ENCODE data around the gene PEAK3. TPM values are rescaled to one million over a fixed set of nuclear protein-coding genes. Genes with fewer than 3 reads are reported as not detected.

PEAK3 gene
- total and polyA plus RNA-seq, 9 donors: 0.04 to 0.12 (median 0.09) TPM; not detected in 3

DNA sequence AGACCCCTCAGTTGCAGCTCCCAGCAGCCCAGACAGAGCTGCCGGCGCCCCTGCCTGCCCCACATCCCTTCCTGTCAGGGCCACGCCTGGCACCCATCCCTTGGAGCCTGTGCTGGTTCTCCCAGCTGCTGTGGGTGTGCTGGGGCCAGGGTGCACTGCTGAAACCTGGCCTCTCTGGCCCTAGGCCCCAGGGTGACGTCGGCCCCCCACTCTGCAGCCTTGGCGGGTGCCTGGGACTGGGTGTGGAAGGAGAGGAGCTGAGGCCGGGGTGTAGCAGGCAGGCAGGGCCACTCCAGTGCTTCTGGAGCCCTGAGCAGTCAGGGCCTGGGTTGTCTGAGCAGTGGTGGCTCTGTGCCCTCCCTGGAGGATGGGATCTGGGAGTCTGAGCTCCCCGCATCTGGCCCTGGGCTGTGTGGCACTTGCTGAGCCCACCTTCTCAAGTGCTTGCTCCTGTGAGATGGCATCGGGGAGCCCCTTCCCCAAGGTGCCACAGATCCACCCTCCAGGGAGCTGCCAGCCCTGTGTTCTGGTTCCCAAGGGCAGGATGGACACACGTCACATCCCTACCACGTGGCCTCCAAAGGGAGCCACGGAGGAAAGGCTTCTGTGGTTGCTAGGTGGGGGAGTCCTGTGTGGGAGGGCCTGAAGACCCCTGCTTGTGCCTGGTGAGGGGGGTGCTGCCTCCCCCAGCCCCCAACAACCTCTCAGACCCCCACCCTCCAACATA, 51.0 kb downstream of the PEAK3 start:
- peaks cover 13% of the 10 kb centered on the region for H3K4me1 ChIP-seq (ENCODE audit: control insufficient read depth, insufficient read depth, low read length)
- H3K4me3 ChIP-seq (ENCODE audit: low read length): no peak overlapping the region
- WGBS (ENCODE audit: insufficient coverage): 70% methylated on average over 5 of the region's 12 CpGs
- no peaks in the 10 kb centered on the region for H3K9me3 ChIP-seq (replicated peaks; ENCODE audit: control insufficient read depth, low read depth, low read length)
- DNase-seq: no peak
- H3K27ac ChIP-seq (ENCODE audit: low read length): no peak overlapping the region
- no peaks in the 10 kb centered on the region for H3K27me3 ChIP-seq (ENCODE audit: control insufficient read depth, insufficient read depth, low read length)
- H3K36me3 ChIP-seq (ENCODE audit: control insufficient read depth, insufficient read depth, low read length): peaks cover 73% of the 10 kb centered on the region

GRCh38 chr19:2230033-2230531, 51.9 kb downstream of the PEAK3 start:
- 91% methylated on average over 42 of the region's 43 CpGs for WGBS (ENCODE audit: insufficient coverage)
- no peak overlapping the region for H3K27ac ChIP-seq (ENCODE audit: low read length)
- no peaks in the 10 kb centered on the region for H3K27me3 ChIP-seq (ENCODE audit: control insufficient read depth, insufficient read depth, low read length)
- peaks cover 9% of the 10 kb centered on the region for H3K4me1 ChIP-seq (ENCODE audit: control insufficient read depth, insufficient read depth, low read length)
- no peak for DNase-seq
- peaks cover 82% of the 10 kb centered on the region for H3K36me3 ChIP-seq (ENCODE audit: control insufficient read depth, insufficient read depth, low read length)
- H3K4me3 ChIP-seq (ENCODE audit: low read length): no peak overlapping the region
- H3K9me3 ChIP-seq (replicated peaks; ENCODE audit: control insufficient read depth, low read depth, low read length): no peaks in the 10 kb centered on the region

DNA sequence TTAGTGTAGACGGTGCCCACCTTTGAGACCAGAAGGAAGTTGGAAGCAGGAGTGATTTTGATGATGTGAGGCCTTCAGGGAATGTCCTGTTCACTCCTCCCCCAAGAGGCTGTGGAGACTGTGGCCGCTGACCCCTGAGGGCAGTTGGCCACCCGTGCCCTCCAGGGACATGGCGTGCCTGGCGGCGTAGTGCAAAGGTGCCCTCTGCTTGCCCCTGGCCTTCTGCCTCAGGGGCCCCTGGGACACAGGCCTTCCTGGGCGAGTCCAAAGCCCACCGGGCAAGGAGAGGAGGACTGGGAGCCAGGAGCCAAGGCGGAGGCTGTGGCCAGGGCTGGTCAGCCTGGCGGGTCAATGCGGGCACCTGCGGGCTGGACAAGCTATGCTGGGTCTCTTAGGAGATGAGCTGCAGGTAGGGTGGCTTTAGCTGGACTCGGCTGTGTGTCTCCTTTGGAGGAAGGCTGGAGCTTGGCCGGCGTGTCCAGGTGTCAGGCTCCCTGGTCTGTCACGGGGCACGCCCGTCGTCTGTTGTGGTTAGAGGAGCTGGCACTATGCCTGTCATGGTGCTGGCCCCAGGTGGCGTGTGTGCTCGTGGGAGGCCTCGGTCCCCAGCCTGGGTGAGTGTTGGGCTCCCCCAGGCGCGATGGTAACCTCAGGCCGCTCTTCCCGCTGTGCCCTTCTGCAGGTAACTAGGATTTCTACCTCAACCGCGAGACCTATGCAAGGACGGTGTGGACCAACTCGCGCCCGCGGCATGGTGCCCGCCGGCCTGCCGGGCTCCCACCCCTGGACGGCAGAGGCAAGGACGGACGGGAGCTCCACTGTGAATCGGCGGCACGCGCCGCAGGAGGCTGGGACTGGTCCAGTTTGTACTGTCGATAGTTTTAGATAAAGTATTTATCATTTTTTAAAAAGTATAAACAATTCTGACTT, 52.6 kb downstream of the PEAK3 start:
- H3K4me1 ChIP-seq (ENCODE audit: control insufficient read depth, insufficient read depth, low read length): peaks cover 5% of the 10 kb centered on the region

GRCh38 chr19:2228157-2229030, 53.6 kb downstream of the PEAK3 start:
- WGBS (ENCODE audit: insufficient coverage): 92% methylated on average over 48 of the region's 48 CpGs
- Histone ChIP-seq H3K4me1 (ENCODE audit: control insufficient read depth, insufficient read depth, low read length) (peaks cover 5% of the 10 kb centered on the region), H3K36me3 (ENCODE audit: control insufficient read depth, insufficient read depth, low read length) (peaks cover 83% of the 10 kb centered on the region), H3K27me3 (ENCODE audit: control insufficient read depth, insufficient read depth, low read length) (no peaks in the 10 kb centered on the region), H3K27ac (ENCODE audit: low read length) (no peak overlapping the region), H3K4me3 (ENCODE audit: low read length) (no peak overlapping the region), H3K9me3 (replicated peaks; ENCODE audit: control insufficient read depth, low read depth, low read length) (no peaks in the 10 kb centered on the region)
- no peak for DNase-seq

More for the DNA sequence above, 52.6 kb downstream of the PEAK3 start:
- H3K36me3 ChIP-seq (ENCODE audit: control insufficient read depth, insufficient read depth, low read length): peaks cover 83% of the 10 kb centered on the region
- no peak overlapping the region for H3K4me3 ChIP-seq (ENCODE audit: low read length)
- WGBS (ENCODE audit: insufficient coverage): 90% methylated on average over 29 of the region's 45 CpGs
- no peak for DNase-seq
- no peaks in the 10 kb centered on the region for H3K9me3 ChIP-seq (replicated peaks; ENCODE audit: control insufficient read depth, low read depth, low read length)
- no peaks in the 10 kb centered on the region for H3K27me3 ChIP-seq (ENCODE audit: control insufficient read depth, insufficient read depth, low read length)
- H3K27ac ChIP-seq (ENCODE audit: low read length): no peak overlapping the region

GRCh38 chr19:2227415-2228156, 54.4 kb downstream of the PEAK3 start:
- Histone ChIP-seq H3K27ac (ENCODE audit: low read length) (no peak overlapping the region), H3K27me3 (ENCODE audit: control insufficient read depth, insufficient read depth, low read length) (no peaks in the 10 kb centered on the region), H3K9me3 (replicated peaks; ENCODE audit: control insufficient read depth, low read depth, low read length) (no peaks in the 10 kb centered on the region), H3K4me3 (ENCODE audit: low read length) (no peak overlapping the region), H3K36me3 (ENCODE audit: control insufficient read depth, insufficient read depth, low read length) (peaks cover 81% of the 10 kb centered on the region), H3K4me1 (ENCODE audit: control insufficient read depth, insufficient read depth, low read length) (peaks cover 5% of the 10 kb centered on the region)
- WGBS (ENCODE audit: insufficient coverage): 81% methylated on average over 54 of the region's 67 CpGs
- no peak for DNase-seq

GRCh38 chr19:2226840-2227360, 55.1 kb downstream of the PEAK3 start:
- no peak overlapping the region for H3K4me3 ChIP-seq (ENCODE audit: low read length)
- 96% methylated on average over 33 of the region's 53 CpGs for WGBS (ENCODE audit: insufficient coverage)
- peaks cover 3% of the 10 kb centered on the region for H3K4me1 ChIP-seq (ENCODE audit: control insufficient read depth, insufficient read depth, low read length)
- H3K36me3 ChIP-seq (ENCODE audit: control insufficient read depth, insufficient read depth, low read length): peaks cover 80% of the 10 kb centered on the region
- H3K9me3 ChIP-seq (replicated peaks; ENCODE audit: control insufficient read depth, low read depth, low read length): no peaks in the 10 kb centered on the region
- DNase-seq: no peak
- H3K27me3 ChIP-seq (ENCODE audit: control insufficient read depth, insufficient read depth, low read length): no peaks in the 10 kb centered on the region
- H3K27ac ChIP-seq (ENCODE audit: low read length): no peak overlapping the region

DNA sequence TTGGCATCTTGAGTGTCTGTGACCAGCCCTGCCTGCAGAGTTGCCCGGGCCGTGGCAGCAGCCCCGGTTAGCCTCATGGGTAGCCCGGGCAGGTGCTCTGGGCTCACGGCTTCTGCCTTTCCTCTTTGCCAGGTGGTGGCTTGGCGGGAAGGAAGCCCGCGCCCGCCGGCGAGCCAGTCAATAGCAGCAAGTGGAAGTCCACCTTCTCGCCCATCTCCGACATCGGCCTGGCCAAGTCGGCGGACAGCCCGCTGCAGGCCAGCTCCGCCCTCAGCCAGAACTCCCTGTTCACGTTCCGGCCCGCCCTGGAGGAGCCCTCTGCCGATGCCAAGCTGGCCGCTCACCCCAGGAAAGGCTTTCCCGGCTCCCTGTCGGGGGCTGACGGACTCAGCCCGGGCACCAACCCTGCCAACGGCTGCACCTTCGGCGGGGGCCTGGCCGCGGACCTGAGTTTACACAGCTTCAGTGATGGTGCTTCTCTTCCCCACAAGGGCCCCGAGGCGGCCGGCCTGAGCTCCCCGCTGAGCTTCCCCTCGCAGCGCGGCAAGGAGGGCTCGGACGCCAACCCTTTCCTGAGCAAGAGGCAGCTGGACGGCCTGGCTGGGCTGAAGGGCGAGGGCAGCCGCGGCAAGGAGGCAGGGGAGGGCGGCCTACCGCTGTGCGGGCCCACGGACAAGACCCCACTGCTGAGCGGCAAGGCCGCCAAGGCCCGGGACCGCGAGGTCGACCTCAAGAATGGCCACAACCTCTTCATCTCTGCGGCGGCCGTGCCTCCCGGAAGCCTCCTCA, 55.7 kb downstream of the PEAK3 start:
- Histone ChIP-seq H3K27ac (ENCODE audit: low read length) (no peak overlapping the region), H3K36me3 (ENCODE audit: control insufficient read depth, insufficient read depth, low read length) (peaks cover 80% of the 10 kb centered on the region), H3K27me3 (ENCODE audit: control insufficient read depth, insufficient read depth, low read length) (no peaks in the 10 kb centered on the region), H3K9me3 (replicated peaks; ENCODE audit: control insufficient read depth, low read depth, low read length) (no peaks in the 10 kb centered on the region), H3K4me3 (ENCODE audit: low read length) (no peak overlapping the region), H3K4me1 (ENCODE audit: control insufficient read depth, insufficient read depth, low read length) (peaks cover 7% of the 10 kb centered on the region)
- WGBS (ENCODE audit: insufficient coverage): 89% methylated on average over 50 of the region's 59 CpGs
- DNase-seq: no peak

DNA sequence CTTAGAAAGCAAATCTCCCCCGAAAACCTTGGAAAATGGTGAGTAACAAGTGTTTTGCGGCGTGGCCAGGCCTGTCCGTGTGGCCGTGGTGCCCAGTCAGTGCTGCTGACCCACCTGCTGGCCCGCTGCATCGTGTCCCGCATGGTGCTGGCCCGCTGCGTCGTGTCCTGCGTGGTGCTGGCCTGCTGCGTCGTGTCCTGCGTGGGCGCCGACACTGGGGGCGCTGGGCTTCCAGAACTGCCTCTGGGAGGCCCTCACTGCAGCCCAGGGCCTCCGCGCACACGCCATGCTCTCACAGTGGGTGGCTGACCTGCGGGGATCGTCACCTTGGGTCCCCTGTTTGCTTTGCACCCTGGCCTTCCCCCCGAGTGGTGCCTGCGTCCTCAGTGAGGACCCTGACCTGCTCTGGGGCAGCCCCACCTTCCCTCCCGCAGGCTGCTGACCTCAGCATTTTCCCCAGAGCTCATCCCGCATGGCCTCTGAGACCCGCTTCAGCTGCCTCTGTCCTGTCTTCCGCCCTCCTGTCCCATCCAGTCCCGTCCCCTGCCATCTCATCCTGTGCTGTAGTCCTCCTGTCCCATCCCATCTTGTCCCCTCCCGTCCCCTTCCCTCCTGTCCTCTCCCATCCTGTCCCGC, 56.4 kb downstream of the PEAK3 start:
- H3K27me3 ChIP-seq (ENCODE audit: control insufficient read depth, insufficient read depth, low read length): no peaks in the 10 kb centered on the region
- 89% methylated on average over 31 of the region's 32 CpGs for WGBS (ENCODE audit: insufficient coverage)
- no peaks in the 10 kb centered on the region for H3K9me3 ChIP-seq (replicated peaks; ENCODE audit: control insufficient read depth, low read depth, low read length)
- H3K4me1 ChIP-seq (ENCODE audit: control insufficient read depth, insufficient read depth, low read length): peaks cover 9% of the 10 kb centered on the region
- peaks cover 80% of the 10 kb centered on the region for H3K36me3 ChIP-seq (ENCODE audit: control insufficient read depth, insufficient read depth, low read length)
- no peak overlapping the region for H3K4me3 ChIP-seq (ENCODE audit: low read length)
- H3K27ac ChIP-seq (ENCODE audit: low read length): no peak overlapping the region
- no peak for DNase-seq

Data from muscle of leg (tissue), 11 donors.